H1 (cell line): ENCODE results near the gene MRAP.

Experiments used
- CTCF ChIP-seq, 3 experiments: IDR thresholded peaks; 1 replicate in 2 of 3; 2 replicates in 1 of 3; pipeline versions ENCODE4 v1.5.1 to v1.6.1; 2011; ENCODE audit warnings: low read length in 3 of 3, mild to moderate bottlenecking in 3 of 3, inconsistent platforms in 2 of 3, low read depth in 1 of 3, moderate library complexity in 1 of 3; ENCODE audit not compliant: insufficient read depth in 1 of 3; ENCODE audit errors: control extremely low read depth in 1 of 3
- EGR1 ChIP-seq: IDR thresholded peaks from 2 replicates; pipeline ENCODE4 v1.6.1; 2011; ENCODE audit warnings: low read depth, low read length, borderline replicate concordance
- JUND ChIP-seq: IDR thresholded peaks from 2 replicates; pipeline ENCODE4 v1.6.1; 2011; ENCODE audit warnings: mild to moderate bottlenecking, improper control_type of control experiment, low read length
- KDM1A ChIP-seq: fragments of 200-600, 300-600 bp; sonication (generic); IDR thresholded peaks from 2 replicates; pipeline ENCODE4 v1.7.1; 2016; ENCODE audit warnings: mild to moderate bottlenecking, low read length, borderline replicate concordance
- KDM5A ChIP-seq: fragments of 200-600 bp; IDR thresholded peaks from 2 replicates; pipeline ENCODE4 v1.7.1; 2012; ENCODE audit warnings: mild to moderate bottlenecking, low read length, inconsistent platforms, mixed read lengths
- POLR2A ChIP-seq, 2 experiments: IDR thresholded peaks; 1 replicate in 1 of 2; 2 replicates in 1 of 2; pipeline ENCODE4 v1.6.1; 2011; ENCODE audit warnings: low read depth in 2 of 2, low read length in 2 of 2, mild to moderate bottlenecking in 2 of 2; ENCODE audit errors: control extremely low read depth in 1 of 2
- POLR2AphosphoS5 ChIP-seq: IDR thresholded peaks from 2 replicates; pipeline ENCODE4 v1.6.1; 2011; ENCODE audit warnings: low read depth, low read length
- TAF1 ChIP-seq: IDR thresholded peaks from 2 replicates; pipeline ENCODE4 v1.6.1; 2011; ENCODE audit warnings: mild to moderate bottlenecking, low read depth, low read length
- YY1 ChIP-seq: IDR thresholded peaks from 2 replicates; pipeline ENCODE4 v1.6.1; 2011; ENCODE audit warnings: low read depth, mild to moderate bottlenecking, low read length
- TF ChIP-seq, protein P1 (sequence below): IDR thresholded peaks from 2 replicates; pipeline ENCODE4 v1.6.1; 2011; ENCODE audit warnings: low read length, improper control_type of control experiment

- no peak for TF ChIP-seq POLR2A (IDR thresholded peaks at IDR 0.05; ENCODE audit: control extremely low read depth in 1 of 2, low read depth in 2 of 2, low read length in 2 of 2)
- no peak for TF ChIP-seq POLR2AphosphoS5
- TF ChIP-seq, protein P1, sequence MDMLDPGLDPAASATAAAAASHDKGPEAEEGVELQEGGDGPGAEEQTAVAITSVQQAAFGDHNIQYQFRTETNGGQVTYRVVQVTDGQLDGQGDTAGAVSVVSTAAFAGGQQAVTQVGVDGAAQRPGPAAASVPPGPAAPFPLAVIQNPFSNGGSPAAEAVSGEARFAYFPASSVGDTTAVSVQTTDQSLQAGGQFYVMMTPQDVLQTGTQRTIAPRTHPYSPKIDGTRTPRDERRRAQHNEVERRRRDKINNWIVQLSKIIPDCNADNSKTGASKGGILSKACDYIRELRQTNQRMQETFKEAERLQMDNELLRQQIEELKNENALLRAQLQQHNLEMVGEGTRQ, result no peak
- TF ChIP-seq KDM5A, result no peak
- TF ChIP-seq YY1, result no peak
- no peak for TF ChIP-seq CTCF (IDR thresholded peaks at IDR 0.05; ENCODE audit: control extremely low read depth in 1 of 3, insufficient read depth in 1 of 3, low read depth in 1 of 3, low read length in 3 of 3)
- TF ChIP-seq TAF1, result no peak
- no peak for TF ChIP-seq JUND
- no peak for TF ChIP-seq KDM1A
- no peak for TF ChIP-seq EGR1
These were observed 501 bp upstream of the MRAP start for GRCh38 chr21:32298148-32298559.
